DND-41 (cell line): Measurements from ENCODE around the gene KEAP1.
"Not testable (repeated sequence)": the region's sequence is repeated elsewhere in the genome, so short reads cannot be mapped to it uniquely, and the experiment has no call there.

Source experiments
- ATAC-seq: fragments of 200-7000 bp; cut with Tn5 transposase; 3 replicates; pipeline ENCODE4 v1.9.1; 2021; ENCODE audit warnings: low read depth; ENCODE audit not compliant: insufficient read depth
- DNase-seq: peaks from one replicate; pipeline ENCODE4 v3.0.0-alpha.2; 2020
- H2AFZ ChIP-seq: 2 replicates; pipeline ENCODE4 v1.6.0; 2012; ENCODE audit warnings: low read depth, low read length
- H3K27ac ChIP-seq: 2 replicates; pipeline ENCODE4 v1.5.1; 2012; ENCODE audit warnings: low read length, inconsistent platforms
- H3K27me3 ChIP-seq: fragments of 200-600 bp; sonication (generic); 2 replicates; pipeline ENCODE4 v1.6.0; 2012; ENCODE audit warnings: low read length, mild to moderate bottlenecking, inconsistent platforms; ENCODE audit not compliant: insufficient read depth, poor library complexity
- H3K36me3 ChIP-seq: 2 replicates; pipeline ENCODE4 v1.5.1; 2012; ENCODE audit warnings: low read length, inconsistent platforms; ENCODE audit not compliant: insufficient read depth
- H3K4me1 ChIP-seq: 2 replicates; pipeline ENCODE4 v1.5.1; 2012; ENCODE audit warnings: mild to moderate bottlenecking, low read length; ENCODE audit not compliant: insufficient read depth
- H3K4me2 ChIP-seq: 2 replicates; pipeline ENCODE4 v1.6.0; 2012; ENCODE audit warnings: mild to moderate bottlenecking, moderate library complexity, low read length, inconsistent platforms; ENCODE audit not compliant: insufficient read depth
- H3K4me3 ChIP-seq, 2 experiments: fragments of 200-600 bp in 1 of 2; shearing (Covaris generic) in 1 of 2; 2 replicates each; pipeline ENCODE4 v1.5.1; 2012 to 2016; ENCODE audit warnings: inconsistent platforms in 2 of 2, low read length in 2 of 2, mild to moderate bottlenecking in 2 of 2, low read depth in 1 of 2, moderate library complexity in 1 of 2
- H3K79me2 ChIP-seq: 2 replicates; pipeline ENCODE4 v1.6.0; 2012; ENCODE audit warnings: low read length, inconsistent platforms; ENCODE audit not compliant: insufficient read depth
- H3K9ac ChIP-seq: 2 replicates; pipeline ENCODE4 v1.6.0; 2012; ENCODE audit warnings: low read depth, mild to moderate bottlenecking, inconsistent platforms, low read length, moderate library complexity
- H3K9me3 ChIP-seq: 2 replicates; pipeline ENCODE4 v1.5.1; 2012; ENCODE audit warnings: low read length, moderate library complexity, mild to moderate bottlenecking, inconsistent platforms; ENCODE audit not compliant: insufficient read depth, severe bottlenecking
- H4K20me1 ChIP-seq: 2 replicates; pipeline ENCODE4 v1.6.0; 2012; ENCODE audit warnings: low read length; ENCODE audit not compliant: insufficient read depth
- EZH2 ChIP-seq: IDR thresholded peaks from 3 replicates; pipeline ENCODE4 v1.6.1; 2012; ENCODE audit warnings: borderline replicate concordance, low read depth, mild to moderate bottlenecking, moderate library complexity, low read length, inconsistent platforms; ENCODE audit not compliant: severe bottlenecking
- TF ChIP-seq, protein P1 (sequence below): IDR thresholded peaks from 2 replicates; pipeline ENCODE4 v1.5.1; 2012; ENCODE audit warnings: borderline replicate concordance, low read length, moderate library complexity, mild to moderate bottlenecking; ENCODE audit not compliant: poor library complexity, severe bottlenecking; ENCODE audit errors: extremely low read depth

KEAP1 gene

DNA sequence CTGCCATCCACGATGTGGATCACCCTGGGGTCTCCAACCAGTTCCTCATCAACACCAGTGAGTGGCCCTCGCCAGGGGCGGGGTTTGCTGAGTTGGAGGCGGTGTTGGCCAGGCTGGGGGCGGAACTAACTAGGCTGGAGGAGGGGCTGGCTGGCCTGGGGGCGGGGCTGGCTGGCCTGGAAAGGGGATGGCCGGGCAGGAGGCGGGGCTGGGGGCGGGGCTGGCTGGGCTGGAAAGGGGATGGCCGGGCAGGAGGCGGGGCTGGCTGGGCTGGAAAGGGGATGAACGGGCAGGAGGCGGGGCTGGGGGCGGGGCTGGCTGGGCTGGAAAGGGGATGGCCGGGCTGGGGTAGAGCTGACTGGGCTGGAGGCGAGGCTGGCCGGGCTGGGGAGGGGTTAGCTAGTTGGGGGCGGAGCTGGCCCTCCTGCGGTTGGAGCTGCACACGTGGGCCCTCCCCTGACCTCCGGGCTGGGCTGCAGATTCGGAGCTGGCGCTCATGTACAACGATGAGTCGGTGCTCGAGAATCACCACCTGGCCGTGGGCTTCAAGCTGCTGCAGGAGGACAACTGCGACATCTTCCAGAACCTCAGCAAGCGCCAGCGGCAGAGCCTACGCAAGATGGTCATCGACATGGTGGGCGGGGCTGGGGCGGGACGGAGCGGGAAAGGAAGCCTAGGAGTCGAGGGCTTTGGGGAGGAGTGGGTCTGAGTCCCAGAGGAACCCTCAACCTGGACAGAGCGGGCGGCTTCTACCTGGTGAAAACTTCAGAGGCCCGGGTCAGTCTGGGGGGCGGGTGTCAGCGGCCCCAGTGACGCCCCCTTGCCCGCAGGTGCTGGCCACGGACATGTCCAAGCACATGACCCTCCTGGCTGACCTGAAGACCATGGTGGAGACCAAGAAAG lies 41.9 kb downstream of the KEAP1 start:
- Histone ChIP-seq H3K4me3 (no peak overlapping the region), H3K36me3 (no peaks in the 10 kb centered on the region), H3K79me2 (no peaks in the 10 kb centered on the region), H3K27ac (no peak overlapping the region), H2AFZ (no peak overlapping the region; the same call in 1 of the 2 replicates), H3K4me1 (no peaks in the 10 kb centered on the region; the same call in 1 of the 2 replicates), H3K9me3 (no peaks in the 10 kb centered on the region), H3K9ac (no peak overlapping the region), H3K27me3 (no peaks in the 10 kb centered on the region), H4K20me1 (no peaks in the 10 kb centered on the region), H3K4me2 (no peak overlapping the region)
- ATAC-seq (peak; percentile 84), DNase-seq (peak; percentile 76)
- TF ChIP-seq, protein P1, sequence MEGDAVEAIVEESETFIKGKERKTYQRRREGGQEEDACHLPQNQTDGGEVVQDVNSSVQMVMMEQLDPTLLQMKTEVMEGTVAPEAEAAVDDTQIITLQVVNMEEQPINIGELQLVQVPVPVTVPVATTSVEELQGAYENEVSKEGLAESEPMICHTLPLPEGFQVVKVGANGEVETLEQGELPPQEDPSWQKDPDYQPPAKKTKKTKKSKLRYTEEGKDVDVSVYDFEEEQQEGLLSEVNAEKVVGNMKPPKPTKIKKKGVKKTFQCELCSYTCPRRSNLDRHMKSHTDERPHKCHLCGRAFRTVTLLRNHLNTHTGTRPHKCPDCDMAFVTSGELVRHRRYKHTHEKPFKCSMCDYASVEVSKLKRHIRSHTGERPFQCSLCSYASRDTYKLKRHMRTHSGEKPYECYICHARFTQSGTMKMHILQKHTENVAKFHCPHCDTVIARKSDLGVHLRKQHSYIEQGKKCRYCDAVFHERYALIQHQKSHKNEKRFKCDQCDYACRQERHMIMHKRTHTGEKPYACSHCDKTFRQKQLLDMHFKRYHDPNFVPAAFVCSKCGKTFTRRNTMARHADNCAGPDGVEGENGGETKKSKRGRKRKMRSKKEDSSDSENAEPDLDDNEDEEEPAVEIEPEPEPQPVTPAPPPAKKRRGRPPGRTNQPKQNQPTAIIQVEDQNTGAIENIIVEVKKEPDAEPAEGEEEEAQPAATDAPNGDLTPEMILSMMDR = no peak
- TF ChIP-seq EZH2 = no peak

DNA sequence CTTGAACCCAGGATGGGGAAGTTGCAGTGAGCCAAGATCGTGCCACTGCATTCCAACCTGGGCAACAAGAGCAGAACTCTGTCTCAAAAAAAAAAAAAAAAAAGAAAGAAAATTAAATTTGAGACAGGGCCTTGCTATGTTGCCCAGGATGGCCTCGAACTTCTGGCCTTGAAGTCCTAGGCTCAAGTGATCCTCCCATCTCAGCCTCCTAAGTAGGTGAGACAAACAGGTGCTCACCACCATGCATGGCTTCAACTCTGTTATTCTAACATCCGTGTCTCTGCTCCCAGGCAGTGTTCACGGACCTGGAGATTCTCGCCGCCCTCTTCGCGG lies 42.5 kb downstream of the KEAP1 start:
- Histone ChIP-seq H3K4me2 (no peak overlapping the region), H3K27me3 (no peaks in the 10 kb centered on the region), H3K9me3 (no peaks in the 10 kb centered on the region), H3K4me1 (no peaks in the 10 kb centered on the region; the same call in 1 of the 2 replicates), H3K9ac (no peak overlapping the region), H2AFZ (no peak overlapping the region; the same call in 1 of the 2 replicates), H3K4me3 (no peak overlapping the region), H3K79me2 (no peaks in the 10 kb centered on the region), H3K36me3 (no peaks in the 10 kb centered on the region), H4K20me1 (no peaks in the 10 kb centered on the region), H3K27ac (no peak overlapping the region)
- TF ChIP-seq EZH2 = no peak
- TF ChIP-seq, protein P1 = no peak
- ATAC-seq (no peak), DNase-seq (no peak)

DNA sequence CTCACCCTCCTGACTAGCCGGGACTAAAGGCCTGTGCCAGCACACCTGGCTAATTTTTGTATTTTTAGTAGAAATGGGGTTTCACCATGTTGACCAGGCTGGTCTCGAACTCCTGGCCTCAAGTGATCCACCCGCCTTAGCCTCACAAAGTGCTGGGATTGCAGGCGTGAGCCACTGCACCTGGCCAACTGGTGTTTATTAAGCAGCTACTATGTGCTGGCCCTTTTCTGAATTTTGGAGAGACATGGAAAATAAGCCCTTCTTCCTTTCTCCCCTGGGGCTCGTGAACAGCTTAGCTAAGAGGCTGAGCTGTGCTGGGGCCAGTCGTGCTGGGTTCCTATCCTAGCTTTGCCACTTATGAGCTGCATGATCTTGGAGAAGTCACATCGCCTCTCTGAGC lies 44.4 kb downstream of the KEAP1 start:
- not testable (repeated sequence) for DNase-seq, H2AFZ ChIP-seq, H3K9ac ChIP-seq, H3K27me3 ChIP-seq, H3K27ac ChIP-seq, H3K36me3 ChIP-seq, H3K4me3 ChIP-seq, H3K79me2 ChIP-seq, H3K9me3 ChIP-seq, H3K4me2 ChIP-seq, H3K4me1 ChIP-seq, ATAC-seq, H4K20me1 ChIP-seq

DNA sequence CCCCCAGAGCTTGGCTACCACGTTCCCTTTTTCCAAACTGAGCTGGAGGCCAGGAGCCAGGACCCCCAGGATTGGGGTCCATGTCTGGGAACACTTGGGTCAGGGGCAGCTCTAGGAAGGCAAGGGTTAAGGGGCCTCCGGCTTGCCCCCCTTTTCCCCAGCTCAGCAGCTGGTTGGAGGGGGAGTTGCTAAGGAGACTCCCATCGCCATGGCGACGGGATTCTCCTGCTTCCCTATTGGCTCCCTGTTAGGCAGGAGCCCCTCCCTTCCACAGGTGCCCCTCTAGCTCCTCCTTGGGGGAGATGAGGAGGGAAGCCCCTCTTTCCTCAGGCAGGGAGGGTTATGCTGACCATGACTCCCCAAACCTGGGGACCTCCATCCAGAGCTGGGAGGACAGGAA lies 48.9 kb downstream of the KEAP1 start:
- no peak overlapping the region for H3K4me3 ChIP-seq
- H3K9me3 ChIP-seq = no peaks in the 10 kb centered on the region
- TF ChIP-seq EZH2 = no peak
- TF ChIP-seq, protein P1 = no peak
- H4K20me1 ChIP-seq = peaks cover 6% of the 10 kb centered on the region; the same call in 1 of the 2 replicates
- H3K27me3 ChIP-seq = no peaks in the 10 kb centered on the region
- H2AFZ ChIP-seq = no peak overlapping the region
- H3K36me3 ChIP-seq = no peaks in the 10 kb centered on the region
- no peaks in the 10 kb centered on the region for H3K79me2 ChIP-seq
- DNase-seq (peak; percentile 28), ATAC-seq (no peak)
- H3K27ac ChIP-seq = no peak overlapping the region
- H3K4me2 ChIP-seq = no peak overlapping the region
- no peak overlapping the region for H3K9ac ChIP-seq
- H3K4me1 ChIP-seq = no peaks in the 10 kb centered on the region
